H1 (cell line): Measurements from ENCODE around the gene AGRP. TPM values are rescaled to one million over a fixed set of nuclear protein-coding genes. Genes with fewer than 3 reads are reported as not detected.

ENCODE experiments used
- CTCF ChIA-PET: fragments of 300-600 bp; sonication (Branson Sonifier 250); formaldehyde crosslinking; loops from one replicate; lab custom pipeline; 2021; ENCODE audit not compliant: partially characterized antibody; lab: Charles Lee
- POLR2A ChIA-PET: fragments of 300-600 bp; sonication (Branson Sonifier 250); formaldehyde crosslinking; loops from one replicate; lab custom pipeline; 2021; ENCODE audit warnings: inconsistent platforms; ENCODE audit not compliant: partially characterized antibody; lab: Charles Lee
- DNase-seq, 2 experiments: peaks; one replicate each; pipeline versions ENCODE4 v3.0.0 to v3.0.0-alpha.2; 2010 to 2022; ENCODE audit warnings: low spot score in 2 of 2, low read depth in 1 of 2, mixed read lengths in 1 of 2
- FAIRE-seq: peaks from 2 replicates; lab custom pipeline; 2011; peaks lifted over from hg19 to GRCh38; lab: Jason Lieb, UNC
- H2AFZ ChIP-seq: 2 replicates; pipeline ENCODE4 v1.8.1; 2012; ENCODE audit warnings: low read length, inconsistent platforms
- H2AK5ac ChIP-seq: 2 replicates; pipeline ENCODE4 v1.6.1; 2013; ENCODE audit warnings: low read depth, low read length
- H2BK120ac ChIP-seq: replicated peaks from 2 replicates; pipeline ENCODE3; 2013; ENCODE audit warnings: low read depth, low read length, inconsistent platforms
- H2BK12ac ChIP-seq: 2 replicates; pipeline ENCODE4 v1.6.1; 2013; ENCODE audit warnings: low read depth, low read length
- H2BK15ac ChIP-seq: 2 replicates; pipeline ENCODE4 v1.6.1; 2013; ENCODE audit warnings: low read length
- H2BK20ac ChIP-seq: 2 replicates; pipeline ENCODE4 v1.6.1; 2013; ENCODE audit warnings: low read length
- H2BK5ac ChIP-seq: 2 replicates; pipeline ENCODE4 v1.6.1; 2013; ENCODE audit warnings: low read depth, low read length
- H3K14ac ChIP-seq: 2 replicates; pipeline ENCODE4 v1.6.1; 2013; ENCODE audit warnings: inconsistent platforms; ENCODE audit not compliant: insufficient read length
- H3K18ac ChIP-seq: 2 replicates; pipeline ENCODE4 v1.6.1; 2013; ENCODE audit warnings: low read length; ENCODE audit errors: extremely low read depth
- H3K23ac ChIP-seq: 2 replicates; pipeline ENCODE4 v1.6.1; 2013; ENCODE audit warnings: inconsistent platforms; ENCODE audit not compliant: insufficient read length
- H3K23me2 ChIP-seq: 2 replicates; pipeline ENCODE4 v1.6.1; 2013; ENCODE audit warnings: low read depth, low read length
- H3K27ac ChIP-seq: 2 replicates; pipeline ENCODE4 v1.6.1; 2011; ENCODE audit warnings: low read depth, low read length, inconsistent platforms
- H3K27me3 ChIP-seq, 4 experiments: replicated peaks in 1 of 4; 1 replicate in 1 of 4; 2 replicates in 3 of 4; pipeline versions ENCODE4 v1.6.1 to v1.8.1; 2011 to 2013; ENCODE audit warnings: low read length in 3 of 4, mild to moderate bottlenecking in 3 of 4, inconsistent platforms in 2 of 4, mixed read lengths in 2 of 4, moderate library complexity in 1 of 4; ENCODE audit not compliant: control insufficient read depth in 3 of 4, insufficient read depth in 3 of 4; ENCODE audit errors: extremely low read depth in 1 of 4
- H3K36me3 ChIP-seq, 4 experiments: 2 replicates each; pipeline versions ENCODE4 v1.6.1 to v1.8.1; 2011 to 2013; ENCODE audit warnings: mild to moderate bottlenecking in 4 of 4, low read length in 3 of 4, moderate library complexity in 2 of 4, control low read depth in 1 of 4, inconsistent platforms in 1 of 4; ENCODE audit not compliant: insufficient read depth in 4 of 4, control insufficient read depth in 2 of 4
- H3K4ac ChIP-seq: replicated peaks from 2 replicates; pipeline ENCODE3; 2013; ENCODE audit warnings: low read length, low read depth, mixed read lengths, inconsistent platforms; ENCODE audit not compliant: insufficient read length
- H3K4me1 ChIP-seq, 4 experiments: replicated peaks in 1 of 4; 1 replicate in 1 of 4; 2 replicates in 3 of 4; pipeline versions ENCODE4 v1.6.1 to v1.8.1; 2011 to 2013; ENCODE audit warnings: low read length in 3 of 4, inconsistent platforms in 2 of 4, mixed read lengths in 1 of 4; ENCODE audit not compliant: insufficient read depth in 4 of 4, control insufficient read depth in 3 of 4
- H3K4me2 ChIP-seq, 2 experiments: 2 replicates each; pipeline versions ENCODE4 v1.6.1 to v1.8.1; 2011 to 2013; ENCODE audit warnings: low read depth in 2 of 2, low read length in 2 of 2, control low read depth in 1 of 2, inconsistent platforms in 1 of 2, mild to moderate bottlenecking in 1 of 2; ENCODE audit not compliant: insufficient read depth in 1 of 2
- H3K4me3 ChIP-seq, 4 experiments: fragments of 200-600, 300-600 bp in 1 of 4; sonication (generic), shearing (Covaris generic), sonication (Bioruptor Twin) in 1 of 4; 2 replicates each; pipeline versions ENCODE4 v1.5.1 to v1.8.1; 2011 to 2016; ENCODE audit warnings: low read length in 4 of 4, low read depth in 3 of 4, control low read depth in 2 of 4, inconsistent platforms in 2 of 4, mild to moderate bottlenecking in 2 of 4, mixed read lengths in 1 of 4, moderate library complexity in 1 of 4; ENCODE audit not compliant: insufficient read depth in 2 of 4; ENCODE audit errors: extremely low read depth in 1 of 4
- H3K56ac ChIP-seq: replicated peaks from 2 replicates; pipeline ENCODE3; 2013; ENCODE audit warnings: low read depth, mild to moderate bottlenecking, mixed read lengths, low read length, inconsistent platforms; ENCODE audit not compliant: insufficient read length
- H3K79me1 ChIP-seq: 2 replicates; pipeline ENCODE4 v1.6.1; 2013; ENCODE audit warnings: low read depth, low read length, control low read depth
- H3K79me2 ChIP-seq, 2 experiments: 2 replicates each; pipeline versions ENCODE4 v1.6.1 to v1.8.1; 2012 to 2013; ENCODE audit warnings: low read length in 2 of 2, mild to moderate bottlenecking in 2 of 2, inconsistent platforms in 1 of 2; ENCODE audit not compliant: insufficient read depth in 2 of 2, control insufficient read depth in 1 of 2
- H3K9ac ChIP-seq, 4 experiments: replicated peaks in 1 of 4; 1 replicate in 1 of 4; 2 replicates in 3 of 4; pipeline versions ENCODE4 v1.6.1 to v1.8.1; 2011 to 2013; ENCODE audit warnings: low read depth in 3 of 4, low read length in 3 of 4, control low read depth in 2 of 4, mild to moderate bottlenecking in 2 of 4, moderate library complexity in 2 of 4, inconsistent platforms in 1 of 4; ENCODE audit errors: extremely low read depth in 1 of 4
- H3K9me3 ChIP-seq, 2 experiments: 2 replicates each; pipeline versions ENCODE4 v1.6.1 to v1.8.1; 2012 to 2013; ENCODE audit warnings: mild to moderate bottlenecking in 2 of 2, moderate library complexity in 2 of 2, control low read depth in 1 of 2, inconsistent platforms in 1 of 2, low read depth in 1 of 2, low read length in 1 of 2, mixed read lengths in 1 of 2; ENCODE audit not compliant: insufficient read depth in 2 of 2
- H4K20me1 ChIP-seq, 2 experiments: replicated peaks in 1 of 2; 2 replicates each; pipeline versions ENCODE3 to v1.8.1; 2011 to 2013; ENCODE audit warnings: inconsistent platforms in 2 of 2, low read length in 2 of 2, mild to moderate bottlenecking in 1 of 2; ENCODE audit not compliant: insufficient read depth in 2 of 2, control insufficient read depth in 1 of 2
- H4K5ac ChIP-seq: 2 replicates; pipeline ENCODE4 v1.6.1; 2013; ENCODE audit warnings: low read length, low read depth, mixed read lengths, inconsistent platforms; ENCODE audit not compliant: insufficient read length
- H4K8ac ChIP-seq: 2 replicates; pipeline ENCODE4 v1.8.0; 2013; ENCODE audit warnings: mild to moderate bottlenecking, moderate library complexity, low read length, inconsistent platforms; ENCODE audit not compliant: insufficient read depth; ENCODE audit errors: extremely low read depth
- H4K91ac ChIP-seq: replicated peaks from 2 replicates; pipeline ENCODE3; 2013; ENCODE audit warnings: low read length, mixed read lengths, inconsistent platforms; ENCODE audit not compliant: insufficient read length
- CBX5 ChIP-seq: fragments of 300-800, 300-1000 bp; sonication (generic); IDR thresholded peaks from 2 replicates; pipeline ENCODE4 v1.7.1; 2016; ENCODE audit warnings: antibody characterized with exemption, low read length, low read depth
- POLR2AphosphoS5 ChIP-seq: IDR thresholded peaks from 2 replicates; pipeline ENCODE4 v1.6.1; 2011; ENCODE audit warnings: low read depth, low read length
- WGBS, 2 experiments: shearing (Covaris generic) in 1 of 2; methylation state at CpG; one replicate each; pipeline versions ENCODE4 v1.1.6 to v1.1.7; 2013 to 2015; ENCODE audit warnings: low lambda C conversion rate in 2 of 2, mixed read lengths in 2 of 2, inconsistent platforms in 1 of 2, low coverage in 1 of 2, missing lambda C conversion rate in 1 of 2; ENCODE audit not compliant: insufficient replicate concordance in 2 of 2, insufficient coverage in 1 of 2, insufficient read length in 1 of 2; ENCODE audit errors: extremely low coverage in 1 of 2, missing lambda C conversion rate in 1 of 2; 5-methylcytosine and 5-hydroxymethylcytosine counted together
- polyA plus RNA-seq, 7 experiments: library from polyadenylated mRNA; depleted of rRNA in 3 of 7; stranded (reverse) in 5 of 7; unstranded in 2 of 7; fragments of >200 nt in 5 of 7; fragments of 200-250 nt in 2 of 7; gene quantifications; 1 replicate in 5 of 7; 2 replicates in 1 of 7; 4 replicates in 1 of 7; pipeline versions ENCODE4 v1.2.1 to v1.2.3, GENCODE V29; 2011 to 2013; ENCODE audit warnings: missing spikeins in 2 of 7, mixed read lengths in 2 of 7
- total RNA-seq: library from RNA; stranded (reverse); fragmentation: NEBNext Ultra II Directional; extraction: Animal tissue kit (Norgen Biotek cat#: 25700); gene quantifications from 2 replicates; pipeline ENCODE4 v1.2.1, GENCODE V29; 2021

AGRP gene
- total and polyA plus RNA-seq, 2 of the 8 experiments (the other 6 are each of a cell fraction or from before 2014, with no cell fraction given), result not detected

GRCh38 chr16:67458121-67458641 is 25.2 kb downstream of the AGRP start:
- Histone ChIP-seq H2BK120ac (no peak overlapping the region), H3K9ac (no peak overlapping the region), H4K20me1 (peaks cover 13 to 21% of the 10 kb centered on the region in 2 experiments), H2BK20ac (no peak overlapping the region), H3K79me1 (peaks cover 4% of the 10 kb centered on the region), H3K4me2 (no peak overlapping the region), H2BK15ac (no peak overlapping the region), H2AK5ac (no peak overlapping the region), H4K8ac (no peak overlapping the region), H3K9me3 (no peaks in the 10 kb centered on the region), H3K23ac (no peak overlapping the region), H3K23me2 (no peaks in the 10 kb centered on the region), H3K56ac (no peak overlapping the region), H3K27me3 (no peaks in the 10 kb centered on the region), H3K4me1 (no peaks in the 10 kb centered on the region; a peak in 1 of 7 replicates), H2AFZ (no peak overlapping the region), H3K79me2 (no peaks in the 10 kb centered on the region), H4K5ac (no peak overlapping the region), H3K18ac (no peak overlapping the region), H3K36me3 (no peaks in the 10 kb centered on the region), H4K91ac (no peak overlapping the region), H3K4ac (no peak overlapping the region), H3K4me3 (no peak overlapping the region), H2BK5ac (no peak overlapping the region; the same call in 1 of the 2 replicates), H3K14ac (no peak overlapping the region), H3K27ac (no peak overlapping the region; the same call in 1 of the 2 replicates), H2BK12ac (no peak overlapping the region)
- ChIA-PET POLR2A (interaction anchor here (1.1 to 1.2 kb wide), 3 partner anchors 10 to 22 kb away, joined by 3 to 5 read pairs (median 5); no protein-coding TSS in a partner anchor), CTCF (interaction anchor here (0.5 to 28.6 kb wide), 9 partner anchors 3 to 186 kb away, joined by 3 to 683 read pairs (median 6); partner anchors contain the start of genes ATP6V0D1, HSD11B2, KCTD19 and LRRC36)
- FAIRE-seq (no peak), DNase-seq (no peak)
- WGBS, 2 experiments, result 79% methylated on average over 6 of the region's 6 CpGs; no CpG with 5 or more reads in 1 of the 2 experiments
- TF ChIP-seq POLR2AphosphoS5 (no peak), CBX5 (no peak)
